Measurements from ENCODE around the gene PEX14. TPM values are rescaled to one million over a fixed set of nuclear protein-coding genes. Genes with fewer than 3 reads are reported as not detected.

The PEX14 gene
- total RNA-seq, 1 experiment from 2014 or later = 36.0 TPM

DNA sequence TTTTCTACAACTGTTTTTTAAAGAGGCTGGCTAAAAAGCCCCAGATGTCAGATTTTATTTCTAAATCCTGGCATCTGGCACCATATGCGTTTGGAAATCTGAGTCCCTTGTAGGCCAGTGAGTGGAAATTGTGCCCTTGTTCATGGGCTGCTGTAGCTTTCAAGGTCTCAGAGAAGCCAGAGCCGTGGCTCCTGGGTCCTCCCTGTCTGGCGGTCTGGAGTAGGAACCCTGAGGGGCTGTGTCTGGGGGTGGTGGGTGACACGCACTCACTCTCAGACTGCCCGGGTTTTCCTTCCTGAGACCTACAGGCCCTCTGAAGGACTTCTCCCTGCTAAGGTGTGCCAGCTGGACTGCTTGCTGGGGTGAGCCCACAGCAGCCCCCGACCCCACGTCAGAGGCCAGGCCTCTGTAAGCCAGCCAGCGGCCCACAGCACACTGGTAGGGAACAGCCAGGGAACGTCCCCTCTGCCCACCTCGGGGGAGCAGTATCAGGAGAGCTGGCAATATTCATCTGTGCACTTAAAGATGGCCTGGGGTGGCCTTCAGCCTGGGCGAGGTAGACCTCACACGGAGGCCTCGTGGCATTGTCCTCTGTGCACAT is 151.5 kb downstream of the PEX14 start:
- BruUV-seq (replicated peaks) = no TSS peak
- intact Hi-C loops (cut with micrococcal nuclease; ENCODE audit: unreplicated experiment) (loop anchor here (10.0 kb wide), 1 partner anchor 111 kb away; no protein-coding TSS in a partner anchor), in situ Hi-C loops (cut with HindIII; ENCODE audit: low pct_unique_long_range_greater_than_20kb, low sequenced_read_pairs) (no loop called here)
- no peaks in the 10 kb centered on the region for H3K4me1 ChIP-seq (ENCODE audit: control insufficient read depth, insufficient read depth, low read length)
- ChIA-PET POLR2A (interaction anchor here (0.6 kb wide), 1 partner anchor 115 kb away, joined by 8 read pairs; no protein-coding TSS in a partner anchor), CTCF (no interaction called here)
- peaks cover 3% of the 10 kb centered on the region; the same call in 1 of the 2 replicates for H3K36me3 ChIP-seq (ENCODE audit: control insufficient read depth, insufficient read depth, low read length)
- no peak for ATAC-seq
- H3K4me3 ChIP-seq (ENCODE audit: low read depth in 2 of 2, low read length in 2 of 2) = no peak overlapping the region
- no peaks in the 10 kb centered on the region for H3K27me3 ChIP-seq (ENCODE audit: control insufficient read depth, insufficient read depth, low read length)
- TF ChIP-seq SIN3A (IDR thresholded peaks at IDR 0.05; ENCODE audit: borderline replicate concordance, insufficient read depth, low read depth, low read length) (no peak), POLR2AphosphoS5 (IDR thresholded peaks at IDR 0.05; ENCODE audit: low read depth, low read length) (no peak), TCF7L2 (IDR thresholded peaks at IDR 0.05; ENCODE audit: low read depth, low read length) (no peak)
- TF ChIP-seq, protein P1, sequence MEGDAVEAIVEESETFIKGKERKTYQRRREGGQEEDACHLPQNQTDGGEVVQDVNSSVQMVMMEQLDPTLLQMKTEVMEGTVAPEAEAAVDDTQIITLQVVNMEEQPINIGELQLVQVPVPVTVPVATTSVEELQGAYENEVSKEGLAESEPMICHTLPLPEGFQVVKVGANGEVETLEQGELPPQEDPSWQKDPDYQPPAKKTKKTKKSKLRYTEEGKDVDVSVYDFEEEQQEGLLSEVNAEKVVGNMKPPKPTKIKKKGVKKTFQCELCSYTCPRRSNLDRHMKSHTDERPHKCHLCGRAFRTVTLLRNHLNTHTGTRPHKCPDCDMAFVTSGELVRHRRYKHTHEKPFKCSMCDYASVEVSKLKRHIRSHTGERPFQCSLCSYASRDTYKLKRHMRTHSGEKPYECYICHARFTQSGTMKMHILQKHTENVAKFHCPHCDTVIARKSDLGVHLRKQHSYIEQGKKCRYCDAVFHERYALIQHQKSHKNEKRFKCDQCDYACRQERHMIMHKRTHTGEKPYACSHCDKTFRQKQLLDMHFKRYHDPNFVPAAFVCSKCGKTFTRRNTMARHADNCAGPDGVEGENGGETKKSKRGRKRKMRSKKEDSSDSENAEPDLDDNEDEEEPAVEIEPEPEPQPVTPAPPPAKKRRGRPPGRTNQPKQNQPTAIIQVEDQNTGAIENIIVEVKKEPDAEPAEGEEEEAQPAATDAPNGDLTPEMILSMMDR (IDR thresholded peaks at IDR 0.05) = no peak
- TF ChIP-seq, protein P2, sequence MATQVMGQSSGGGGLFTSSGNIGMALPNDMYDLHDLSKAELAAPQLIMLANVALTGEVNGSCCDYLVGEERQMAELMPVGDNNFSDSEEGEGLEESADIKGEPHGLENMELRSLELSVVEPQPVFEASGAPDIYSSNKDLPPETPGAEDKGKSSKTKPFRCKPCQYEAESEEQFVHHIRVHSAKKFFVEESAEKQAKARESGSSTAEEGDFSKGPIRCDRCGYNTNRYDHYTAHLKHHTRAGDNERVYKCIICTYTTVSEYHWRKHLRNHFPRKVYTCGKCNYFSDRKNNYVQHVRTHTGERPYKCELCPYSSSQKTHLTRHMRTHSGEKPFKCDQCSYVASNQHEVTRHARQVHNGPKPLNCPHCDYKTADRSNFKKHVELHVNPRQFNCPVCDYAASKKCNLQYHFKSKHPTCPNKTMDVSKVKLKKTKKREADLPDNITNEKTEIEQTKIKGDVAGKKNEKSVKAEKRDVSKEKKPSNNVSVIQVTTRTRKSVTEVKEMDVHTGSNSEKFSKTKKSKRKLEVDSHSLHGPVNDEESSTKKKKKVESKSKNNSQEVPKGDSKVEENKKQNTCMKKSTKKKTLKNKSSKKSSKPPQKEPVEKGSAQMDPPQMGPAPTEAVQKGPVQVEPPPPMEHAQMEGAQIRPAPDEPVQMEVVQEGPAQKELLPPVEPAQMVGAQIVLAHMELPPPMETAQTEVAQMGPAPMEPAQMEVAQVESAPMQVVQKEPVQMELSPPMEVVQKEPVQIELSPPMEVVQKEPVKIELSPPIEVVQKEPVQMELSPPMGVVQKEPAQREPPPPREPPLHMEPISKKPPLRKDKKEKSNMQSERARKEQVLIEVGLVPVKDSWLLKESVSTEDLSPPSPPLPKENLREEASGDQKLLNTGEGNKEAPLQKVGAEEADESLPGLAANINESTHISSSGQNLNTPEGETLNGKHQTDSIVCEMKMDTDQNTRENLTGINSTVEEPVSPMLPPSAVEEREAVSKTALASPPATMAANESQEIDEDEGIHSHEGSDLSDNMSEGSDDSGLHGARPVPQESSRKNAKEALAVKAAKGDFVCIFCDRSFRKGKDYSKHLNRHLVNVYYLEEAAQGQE (IDR thresholded peaks at IDR 0.05; ENCODE audit: insufficient read depth in 1 of 2, low read depth in 2 of 2, low read length in 1 of 2) = no peak
- DNase-seq (ENCODE audit: low read depth, low spot score) = no peak
- H3K27ac ChIP-seq (ENCODE audit: low read length) = no peak overlapping the region
- no peaks in the 10 kb centered on the region for H3K9me3 ChIP-seq (ENCODE audit: control insufficient read depth, insufficient read depth, low read depth, low read length)

DNA sequence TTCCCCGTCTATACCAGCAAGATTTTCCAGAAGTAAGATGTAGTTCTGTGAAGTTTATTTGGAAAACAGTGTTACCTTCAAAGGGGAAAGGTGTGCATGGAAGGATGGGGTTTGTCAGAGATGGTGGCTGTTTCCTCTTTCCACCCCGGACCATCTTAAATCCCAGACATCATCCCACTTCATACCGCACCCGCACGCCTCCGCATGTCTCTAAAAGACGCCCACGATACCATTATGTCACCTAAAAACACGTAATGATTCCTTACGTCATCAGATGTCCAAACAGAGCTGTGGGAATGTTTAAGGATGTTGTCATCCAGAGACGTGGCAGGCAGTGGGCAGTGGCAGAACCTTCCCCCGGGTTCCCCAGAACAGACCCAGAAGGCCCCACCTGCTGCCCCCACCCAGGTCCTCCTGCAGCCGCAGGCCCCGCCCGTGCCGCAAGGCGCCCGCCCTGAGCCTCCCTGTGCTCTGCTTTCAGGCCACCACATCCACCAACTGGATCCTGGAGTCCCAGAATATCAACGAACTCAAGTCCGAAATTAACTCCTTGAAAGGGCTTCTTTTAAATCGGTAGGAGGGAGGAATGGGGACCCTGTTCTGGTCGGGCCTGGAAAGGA is 152.2 kb downstream of the PEX14 start:
- ChIA-PET POLR2A (no interaction called here), CTCF (no interaction called here)
- H3K27me3 ChIP-seq (ENCODE audit: control insufficient read depth, insufficient read depth, low read length) = no peaks in the 10 kb centered on the region
- no peaks in the 10 kb centered on the region for H3K4me1 ChIP-seq (ENCODE audit: control insufficient read depth, insufficient read depth, low read length)
- peaks cover 3% of the 10 kb centered on the region; the same call in 1 of the 2 replicates for H3K36me3 ChIP-seq (ENCODE audit: control insufficient read depth, insufficient read depth, low read length)
- ATAC-seq (no peak), DNase-seq (ENCODE audit: low read depth, low spot score) (no peak)
- H3K9me3 ChIP-seq (ENCODE audit: control insufficient read depth, insufficient read depth, low read depth, low read length) = no peaks in the 10 kb centered on the region
- H3K27ac ChIP-seq (ENCODE audit: low read length) = no peak overlapping the region
- TF ChIP-seq TCF7L2 (IDR thresholded peaks at IDR 0.05; ENCODE audit: low read depth, low read length) (no peak), SIN3A (IDR thresholded peaks at IDR 0.05; ENCODE audit: borderline replicate concordance, insufficient read depth, low read depth, low read length) (no peak)
- TF ChIP-seq, protein P2 (IDR thresholded peaks at IDR 0.05; ENCODE audit: insufficient read depth in 1 of 2, low read depth in 2 of 2, low read length in 1 of 2) = no peak
- TF ChIP-seq, protein P1 (IDR thresholded peaks at IDR 0.05) = no peak
- no TSS peak for BruUV-seq (replicated peaks)
- intact Hi-C loops (cut with micrococcal nuclease; ENCODE audit: unreplicated experiment) (loop anchor here (10.0 kb wide), 1 partner anchor 112 kb away; no protein-coding TSS in a partner anchor), in situ Hi-C loops (cut with HindIII; ENCODE audit: low pct_unique_long_range_greater_than_20kb, low sequenced_read_pairs) (no loop called here)
- no peak overlapping the region for H3K4me3 ChIP-seq (ENCODE audit: low read depth in 2 of 2, low read length in 2 of 2)

All from Panc1 (cell line).